MCF 10A (cell line): ENCODE data around the gene COL25A1. TPM values are rescaled to one million over a fixed set of nuclear protein-coding genes. Genes with fewer than 3 reads are reported as not detected.

Source experiments
- BruUV-seq: library from RNA; stranded (reverse); fragments of 400-500 nt; replicated peaks from 2 replicates; lab custom pipeline; 2021; lab: Mats Ljungman, UMichigan
- CTCF ChIA-PET: fragments of 300-600 bp; sonication (Branson Sonifier 250); formaldehyde crosslinking; extraction: SDS; loops from one replicate; lab custom pipeline; 2021; ENCODE audit warnings: antibody characterized with exemption, inconsistent platforms; lab: Yijun Ruan, JAX
- POLR2A ChIA-PET: fragments of 300-600, 350-650 bp; sonication (Branson Sonifier 250); formaldehyde crosslinking; extraction: SDS; loops from one replicate; lab custom pipeline; 2020; ENCODE audit warnings: antibody characterized with exemption, inconsistent platforms; lab: Yijun Ruan, JAX
- DNase-seq: peaks from one replicate; pipeline ENCODE4 v3.0.0-alpha.2; 2018; ENCODE audit not compliant: unreplicated experiment
- H3K27ac Mint-ChIP-seq: one replicate; pipeline ENCODE4 v1.8.0; 2022; ENCODE audit warnings: mild to moderate bottlenecking, low read depth, mixed read lengths; ENCODE audit not compliant: unreplicated experiment
- H3K27me3 Mint-ChIP-seq: one replicate; pipeline ENCODE4 v1.8.0; 2022; ENCODE audit warnings: mixed read lengths; ENCODE audit not compliant: insufficient read depth, unreplicated experiment
- H3K36me3 Mint-ChIP-seq: one replicate; pipeline ENCODE4 v1.8.0; 2022; ENCODE audit warnings: mild to moderate bottlenecking, moderate library complexity, mixed read lengths; ENCODE audit not compliant: insufficient read depth, unreplicated experiment
- H3K4me1 Mint-ChIP-seq: one replicate; pipeline ENCODE4 v1.8.0; 2022; ENCODE audit warnings: mixed read lengths; ENCODE audit not compliant: insufficient read depth, unreplicated experiment
- H3K4me3 Mint-ChIP-seq: one replicate; pipeline ENCODE4 v1.8.0; 2022; ENCODE audit warnings: mild to moderate bottlenecking, moderate library complexity, mixed read lengths; ENCODE audit not compliant: unreplicated experiment
- H3K9me3 Mint-ChIP-seq: one replicate; pipeline ENCODE4 v1.8.0; 2022; ENCODE audit warnings: mixed read lengths; ENCODE audit not compliant: unreplicated experiment
- CTCF ChIP-seq: fragments of 200-600 bp; IDR thresholded peaks from one replicate; pipeline ENCODE4 v1.8.0; 2022; ENCODE audit warnings: antibody characterized with exemption, mild to moderate bottlenecking; ENCODE audit not compliant: unreplicated experiment
- intact Hi-C: fragments of 100-400 bp; cut with micrococcal nuclease; formaldehyde crosslinking; loops from 2 replicates; pipeline ENCODE4 v1.14.1; 2022
- total RNA-seq: library from RNA; stranded (reverse); gene quantifications from 2 replicates; pipeline ENCODE4 v1.2.3, GENCODE V29; 2022

The COL25A1 gene
- total RNA-seq, 1 experiment from 2014 or later, result not detected

- CTCF ChIA-PET, result no interaction called here
- no peaks in the 10 kb centered on the region for H3K36me3 Mint-ChIP-seq
- BruUV-seq, result no TSS peak
- H3K9me3 Mint-ChIP-seq, result peaks cover 10% of the 10 kb centered on the region
- no peaks in the 10 kb centered on the region for H3K27me3 Mint-ChIP-seq
- POLR2A ChIA-PET, result no interaction called here
- no peaks in the 10 kb centered on the region for H3K4me1 Mint-ChIP-seq
- H3K27ac Mint-ChIP-seq, result no peak overlapping the region
- intact Hi-C loops, result no loop called here
- H3K4me3 Mint-ChIP-seq, result no peak overlapping the region
- no peak for TF ChIP-seq CTCF
- DNase-seq, result no peak
Observed at GRCh38 chr4:109182696-109183095, 119.8 kb downstream of the COL25A1 start.

- Mint-ChIP-seq H3K27me3 (no peaks in the 10 kb centered on the region), H3K9me3 (no peaks in the 10 kb centered on the region), H3K27ac (no peak overlapping the region), H3K4me3 (no peak overlapping the region), H3K4me1 (no peaks in the 10 kb centered on the region), H3K36me3 (no peaks in the 10 kb centered on the region)
- ChIA-PET POLR2A (interaction anchor here (0.6 to 1.7 kb wide), 3 partner anchors 10 to 87 kb away, joined by 3 to 5 read pairs (median 4); no protein-coding TSS in a partner anchor), CTCF (no interaction called here)
- TF ChIP-seq CTCF, result no peak
- no peak for DNase-seq
- BruUV-seq, result no TSS peak
- intact Hi-C loops, result no loop called here
Observed at GRCh38 chr4:109179061-109179460, 123.4 kb downstream of the COL25A1 start.

GRCh38 chr4:109177096-109177810, 125.2 kb downstream of the COL25A1 start:
- H3K27ac Mint-ChIP-seq, result no peak overlapping the region
- H3K4me3 Mint-ChIP-seq, result no peak overlapping the region
- no TSS peak for BruUV-seq
- H3K27me3 Mint-ChIP-seq, result no peaks in the 10 kb centered on the region
- no peaks in the 10 kb centered on the region for H3K36me3 Mint-ChIP-seq
- intact Hi-C loops, result no loop called here
- no peak for TF ChIP-seq CTCF
- no peak for DNase-seq
- ChIA-PET POLR2A (no interaction called here), CTCF (interaction anchor here (0.5 kb wide), 1 partner anchor 10 kb away, joined by 6 read pairs; no protein-coding TSS in a partner anchor)
- H3K4me1 Mint-ChIP-seq, result no peaks in the 10 kb centered on the region
- no peaks in the 10 kb centered on the region for H3K9me3 Mint-ChIP-seq

- no peak for TF ChIP-seq CTCF
- Mint-ChIP-seq H3K4me3 (no peak overlapping the region), H3K27ac (no peak overlapping the region), H3K27me3 (no peaks in the 10 kb centered on the region), H3K36me3 (no peaks in the 10 kb centered on the region), H3K9me3 (no peaks in the 10 kb centered on the region), H3K4me1 (peaks cover 7% of the 10 kb centered on the region)
- CTCF ChIA-PET, result no interaction called here
- POLR2A ChIA-PET, result no interaction called here
- no peak for DNase-seq
- BruUV-seq, result no TSS peak
- intact Hi-C loops, result no loop called here
Observed at GRCh38 chr4:109174224-109174953, 128.1 kb downstream of the COL25A1 start.
